Measurements from ENCODE around the gene ZNF722.
"Not testable (repeated sequence)": the region's sequence is repeated elsewhere in the genome, so short reads cannot be mapped to it uniquely, and the experiment has no call there.

Gene ZNF722

GRCh38 chr7:63998549-63998948, at the start of gene ZNF722:
Gene ZNF722 (plus strand): TSS chr7:63998849. CDS start chr7:63998962, 113 bp downstream.
- DNase-seq: no peak

GRCh38 chr7:63953181-63953580, 45.5 kb upstream of the ZNF722 start:
- DNase-seq: no peak

GRCh38 chr7:63968629-63969028, 30.0 kb upstream of the ZNF722 start:
- no peak for DNase-seq

GRCh38 chr7:64015496-64015895, 16.8 kb downstream of the ZNF722 start:
- not testable (repeated sequence) for DNase-seq

GRCh38 chr7:64035388-64035787, 36.7 kb downstream of the ZNF722 start:
- DNase-seq: no peak

GRCh38 chr7:64037095-64037494, 38.4 kb downstream of the ZNF722 start:
- DNase-seq: no peak

- peak; percentile 0 for DNase-seq
These were observed 46.8 kb downstream of the ZNF722 start, which contains the start of gene ZNF727 for GRCh38 chr7:64045301-64046040. Gene ZNF727 (plus strand): TSS chr7:64045434. CDS start chr7:64045622, 188 bp downstream.

- DNase-seq: no peak
These were observed 47.4 kb downstream of the ZNF722 start for GRCh38 chr7:64046041-64046389.
